ENCODE data around the gene ATP7B. TPM values are rescaled to one million over a fixed set of nuclear protein-coding genes. Genes with fewer than 3 reads are reported as not detected.
"Not testable (repeated sequence)": the region's sequence is repeated elsewhere in the genome, so short reads cannot be mapped to it uniquely, and the experiment has no call there.

ATP7B gene
- total and polyA plus RNA-seq, 2 donors (not counting 3 experiments of a cell fraction or from before 2014, with no cell fraction given): 4.2 to 8.0 TPM

- H3K36me3 ChIP-seq (ENCODE audit: control insufficient read depth in 2 of 2, extremely low read depth in 1 of 2, insufficient read depth in 2 of 2, low read length in 2 of 2): peaks cover 0 to 3% of the 10 kb centered on the region in 2 experiments
- no peaks in the 10 kb centered on the region for H3K27me3 ChIP-seq (ENCODE audit: control insufficient read depth in 2 of 2, insufficient read depth in 2 of 2, low read length in 2 of 2)
- FAIRE-seq: no peak
- no peaks in the 10 kb centered on the region for H3K9me3 ChIP-seq (replicated peaks; ENCODE audit: control insufficient read depth, insufficient read depth, low read length)
- H3K9me1 ChIP-seq (replicated peaks; ENCODE audit: control insufficient read depth, extremely low read depth, insufficient read depth, low read length): no peaks in the 10 kb centered on the region
- H3K4me2 ChIP-seq (ENCODE audit: insufficient read depth, low read length): no peak overlapping the region
- no TSS peak for BruUV-seq (replicated peaks)
- CTCF ChIA-PET: interaction anchor here (1.4 kb wide), 1 partner anchor 94 kb away, joined by 3 read pairs; no protein-coding TSS in a partner anchor
- no peak overlapping the region for H3K9ac ChIP-seq (replicated peaks; ENCODE audit: extremely low read depth, insufficient read depth, low read length)
- H2AFZ ChIP-seq (ENCODE audit: low read depth, low read length): no peak overlapping the region
- POLR2A ChIA-PET: no interaction called here
- no peaks in the 10 kb centered on the region for H4K20me1 ChIP-seq (replicated peaks; ENCODE audit: control insufficient read depth, extremely low read depth, insufficient read depth, low read length)
- dilution Hi-C loops (cut with MboI; ENCODE audit: extremely low pct_ligation_motif_present, low sequenced_read_pairs) (no loop called here), intact Hi-C loops (cut with micrococcal nuclease) (no loop called here)
- TF ChIP-seq EZH2 (IDR thresholded peaks at IDR 0.05; ENCODE audit: borderline replicate concordance, low read depth, low read length, severe bottlenecking): no peak
- TF ChIP-seq POLR2AphosphoS5 (IDR thresholded peaks at IDR 0.05; ENCODE audit: insufficient read depth, low read depth, low read length): no peak
- no peak for TF ChIP-seq GATA2 (IDR thresholded peaks at IDR 0.05; ENCODE audit: insufficient read depth, insufficient read length, low read depth, low read length)
- TF ChIP-seq MYC (IDR thresholded peaks at IDR 0.05; ENCODE audit: low read depth, low read length): no peak
- no peak for TF ChIP-seq POLR2A (IDR thresholded peaks at IDR 0.05; ENCODE audit: low read depth, low read length)
- no peak for TF ChIP-seq FOS (IDR thresholded peaks at IDR 0.05; ENCODE audit: borderline replicate concordance, insufficient read depth, low read length)
- H3K27ac ChIP-seq (ENCODE audit: insufficient read depth, low read depth, low read length): no peak overlapping the region
- no peak for DNase-seq (ENCODE audit: low read depth, low spot score)
- H3K79me2 ChIP-seq (ENCODE audit: control insufficient read depth, insufficient read depth, low read length): no peaks in the 10 kb centered on the region
- no peaks in the 10 kb centered on the region for H3K4me1 ChIP-seq (ENCODE audit: control insufficient read depth, extremely low read depth, insufficient read depth, low read length)
- no peak overlapping the region for H3K4me3 ChIP-seq (replicated peaks in 1 of 3; ENCODE audit: insufficient read depth in 1 of 3, low read depth in 1 of 3, low read length in 3 of 3)
These were observed 21.8 kb upstream of the ATP7B start for GRCh38 chr13:52033039-52033438.

- H4K20me1 ChIP-seq (replicated peaks; ENCODE audit: control insufficient read depth, extremely low read depth, insufficient read depth, low read length); intact Hi-C loops (cut with micrococcal nuclease); dilution Hi-C loops (cut with MboI; ENCODE audit: extremely low pct_ligation_motif_present, low sequenced_read_pairs); DNase-seq (ENCODE audit: low read depth, low spot score); FAIRE-seq; H3K27me3 ChIP-seq (ENCODE audit: control insufficient read depth in 2 of 2, insufficient read depth in 2 of 2, low read length in 2 of 2); H3K36me3 ChIP-seq (ENCODE audit: control insufficient read depth in 2 of 2, extremely low read depth in 1 of 2, insufficient read depth in 2 of 2, low read length in 2 of 2); BruUV-seq (replicated peaks); H2AFZ ChIP-seq (ENCODE audit: low read depth, low read length); H3K27ac ChIP-seq (ENCODE audit: insufficient read depth, low read depth, low read length); H3K9me3 ChIP-seq (replicated peaks; ENCODE audit: control insufficient read depth, insufficient read depth, low read length); POLR2A ChIA-PET; H3K9ac ChIP-seq (replicated peaks; ENCODE audit: extremely low read depth, insufficient read depth, low read length); H3K79me2 ChIP-seq (ENCODE audit: control insufficient read depth, insufficient read depth, low read length); H3K4me2 ChIP-seq (ENCODE audit: insufficient read depth, low read length); H3K4me1 ChIP-seq (ENCODE audit: control insufficient read depth, extremely low read depth, insufficient read depth, low read length); H3K9me1 ChIP-seq (replicated peaks; ENCODE audit: control insufficient read depth, extremely low read depth, insufficient read depth, low read length); H3K4me3 ChIP-seq (replicated peaks in 1 of 3; ENCODE audit: insufficient read depth in 1 of 3, low read depth in 1 of 3, low read length in 3 of 3): not testable (repeated sequence)
- CTCF ChIA-PET: interaction anchor here (0.7 to 1.6 kb wide), 2 partner anchors 31 to 1133 kb away, joined by 3 read pairs; no protein-coding TSS in a partner anchor
These were observed 19.2 kb upstream of the ATP7B start for GRCh38 chr13:52030401-52030800.
